ENCODE results near the gene PARD6G. TPM values are rescaled to one million over a fixed set of nuclear protein-coding genes. Genes with fewer than 3 reads are reported as not detected.

PARD6G gene
- total RNA-seq, 1 donor from 2014 or later, result 21.8 TPM

- TF ChIP-seq, protein P1, sequence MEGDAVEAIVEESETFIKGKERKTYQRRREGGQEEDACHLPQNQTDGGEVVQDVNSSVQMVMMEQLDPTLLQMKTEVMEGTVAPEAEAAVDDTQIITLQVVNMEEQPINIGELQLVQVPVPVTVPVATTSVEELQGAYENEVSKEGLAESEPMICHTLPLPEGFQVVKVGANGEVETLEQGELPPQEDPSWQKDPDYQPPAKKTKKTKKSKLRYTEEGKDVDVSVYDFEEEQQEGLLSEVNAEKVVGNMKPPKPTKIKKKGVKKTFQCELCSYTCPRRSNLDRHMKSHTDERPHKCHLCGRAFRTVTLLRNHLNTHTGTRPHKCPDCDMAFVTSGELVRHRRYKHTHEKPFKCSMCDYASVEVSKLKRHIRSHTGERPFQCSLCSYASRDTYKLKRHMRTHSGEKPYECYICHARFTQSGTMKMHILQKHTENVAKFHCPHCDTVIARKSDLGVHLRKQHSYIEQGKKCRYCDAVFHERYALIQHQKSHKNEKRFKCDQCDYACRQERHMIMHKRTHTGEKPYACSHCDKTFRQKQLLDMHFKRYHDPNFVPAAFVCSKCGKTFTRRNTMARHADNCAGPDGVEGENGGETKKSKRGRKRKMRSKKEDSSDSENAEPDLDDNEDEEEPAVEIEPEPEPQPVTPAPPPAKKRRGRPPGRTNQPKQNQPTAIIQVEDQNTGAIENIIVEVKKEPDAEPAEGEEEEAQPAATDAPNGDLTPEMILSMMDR (IDR thresholded peaks at IDR 0.05), result no peak
- no peak for TF ChIP-seq EZH2 (IDR thresholded peaks at IDR 0.05)
- no peak for TF ChIP-seq EZH2phosphoT487 (IDR thresholded peaks at IDR 0.05)
- Histone ChIP-seq H3F3A (ENCODE audit: low read depth) (peaks cover 18% of the 10 kb centered on the region), H3K4me3 (no peak overlapping the region), H3K36me3 (no peaks in the 10 kb centered on the region), H3K9me3 (ENCODE audit: low read depth) (no peaks in the 10 kb centered on the region), H3K79me2 (ENCODE audit: low read depth) (no peaks in the 10 kb centered on the region), H2AFZ (replicated peaks) (no peak overlapping the region), H3K4me2 (no peak overlapping the region), H3K27me3 (no peaks in the 10 kb centered on the region), H3K9ac (no peak overlapping the region), H3K4me1 (no peaks in the 10 kb centered on the region), H3K27ac (no peak overlapping the region), H4K20me1 (ENCODE audit: low read depth) (peaks cover 14% of the 10 kb centered on the region)
- no peaks in the 10 kb centered on the region for H3K9me3 Mint-ChIP-seq
- H3K27me3 Mint-ChIP-seq (ENCODE audit: insufficient read depth, low read depth), result no peaks in the 10 kb centered on the region
- H3K27ac Mint-ChIP-seq, result no peak overlapping the region
- DNase-seq (ENCODE audit: low spot score), result no peak
- peaks cover 2% of the 10 kb centered on the region for H3K4me1 Mint-ChIP-seq
- no peak overlapping the region for H3K4me3 Mint-ChIP-seq
- peaks cover 23% of the 10 kb centered on the region for H3K36me3 Mint-ChIP-seq
Observed at GRCh38 chr18:80158365-80158764, 88.9 kb downstream of the PARD6G start.

- H3K79me2 ChIP-seq (ENCODE audit: low read depth), result no peaks in the 10 kb centered on the region
- peak; percentile 78 for DNase-seq (ENCODE audit: low spot score)
- H4K20me1 ChIP-seq (ENCODE audit: low read depth), result peaks cover 14% of the 10 kb centered on the region
- H3K4me3 ChIP-seq, result no peak overlapping the region
- no peak overlapping the region for H3K27ac ChIP-seq
- Mint-ChIP-seq H3K27me3 (ENCODE audit: insufficient read depth, low read depth) (no peaks in the 10 kb centered on the region), H3K9me3 (no peaks in the 10 kb centered on the region), H3K4me1 (peaks cover 2% of the 10 kb centered on the region), H3K4me3 (no peak overlapping the region), H3K36me3 (peaks cover 19% of the 10 kb centered on the region), H3K27ac (no peak overlapping the region)
- H3F3A ChIP-seq (ENCODE audit: low read depth), result peaks cover 18% of the 10 kb centered on the region
- no peak overlapping the region for H2AFZ ChIP-seq (replicated peaks)
- TF ChIP-seq, protein P1 (IDR thresholded peaks at IDR 0.05), result peak; percentile 99
- TF ChIP-seq EZH2phosphoT487 (IDR thresholded peaks at IDR 0.05), result no peak
- H3K4me2 ChIP-seq, result no peak overlapping the region
- no peaks in the 10 kb centered on the region for H3K27me3 ChIP-seq
- H3K4me1 ChIP-seq, result no peaks in the 10 kb centered on the region
- H3K36me3 ChIP-seq, result no peaks in the 10 kb centered on the region
- H3K9ac ChIP-seq, result no peak overlapping the region
- no peaks in the 10 kb centered on the region for H3K9me3 ChIP-seq (ENCODE audit: low read depth)
Observed at GRCh38 chr18:80157708-80158343, 89.5 kb downstream of the PARD6G start.

GRCh38 chr18:80154293-80154692 lies 93.0 kb downstream of the PARD6G start:
- Mint-ChIP-seq H3K9me3 (no peaks in the 10 kb centered on the region), H3K4me1 (peaks cover 2% of the 10 kb centered on the region), H3K27ac (no peak overlapping the region), H3K36me3 (peaks cover 14% of the 10 kb centered on the region), H3K27me3 (ENCODE audit: insufficient read depth, low read depth) (no peaks in the 10 kb centered on the region), H3K4me3 (no peak overlapping the region)
- Histone ChIP-seq H3K36me3 (no peaks in the 10 kb centered on the region), H3K9me3 (ENCODE audit: low read depth) (no peaks in the 10 kb centered on the region), H3K79me2 (ENCODE audit: low read depth) (no peaks in the 10 kb centered on the region), H3K4me3 (no peak overlapping the region), H3K9ac (no peak overlapping the region), H3F3A (ENCODE audit: low read depth) (peaks cover 18% of the 10 kb centered on the region), H4K20me1 (ENCODE audit: low read depth) (peaks cover 14% of the 10 kb centered on the region), H3K4me1 (no peaks in the 10 kb centered on the region), H3K4me2 (no peak overlapping the region), H2AFZ (replicated peaks) (no peak overlapping the region), H3K27me3 (no peaks in the 10 kb centered on the region), H3K27ac (no peak overlapping the region)
- TF ChIP-seq, protein P1 (IDR thresholded peaks at IDR 0.05), result peak; percentile 56
- no peak for TF ChIP-seq EZH2phosphoT487 (IDR thresholded peaks at IDR 0.05)
- DNase-seq (ENCODE audit: low spot score), result peak; percentile 47

Data from neural progenitor cell (in vitro differentiated cells).